HepG2 (cell line): Measurements from ENCODE around the gene CIBAR2. TPM values are rescaled to one million over a fixed set of nuclear protein-coding genes. Genes with fewer than 3 reads are reported as not detected.

Experiments used
- BCLAF1 ChIP-seq: fragments of 450-650 bp; IDR thresholded peaks from 2 replicates; pipeline ENCODE4 v1.6.1; 2017; ENCODE audit warnings: mild to moderate bottlenecking
- ESRRA ChIP-seq: sonication (generic); formaldehyde crosslinking; IDR thresholded peaks from 2 replicates; pipeline ENCODE4 v1.5.1; 2020; ENCODE audit warnings: mild to moderate bottlenecking, low read depth, missing genetic modification reagents
- GABPB1 ChIP-seq: IDR thresholded peaks from 2 replicates; pipeline ENCODE4 v1.6.1; 2016; ENCODE audit warnings: mild to moderate bottlenecking, missing genetic modification reagents, moderate library complexity, missing compliant biosample characterization
- HOXA9 ChIP-seq: sonication (generic); formaldehyde crosslinking; IDR thresholded peaks from 2 replicates; pipeline ENCODE4 v1.8.1; 2022; ENCODE audit warnings: missing genetic modification reagents, mild to moderate bottlenecking, moderate library complexity, borderline replicate concordance
- MEIS2 ChIP-seq: sonication (generic); formaldehyde crosslinking; IDR thresholded peaks from 2 replicates; pipeline ENCODE4 v1.9.0; 2021; ENCODE audit warnings: mild to moderate bottlenecking, missing genetic modification reagents
- MLX ChIP-seq: IDR thresholded peaks from 2 replicates; pipeline ENCODE4 v1.6.1; 2016
- MTF1 ChIP-seq: sonication (generic); formaldehyde crosslinking; IDR thresholded peaks from 2 replicates; pipeline ENCODE4 v1.5.0; 2020; ENCODE audit warnings: missing genetic modification reagents
- NFE2L2 ChIP-seq: fragments of 150-350 bp; IDR thresholded peaks from 2 replicates; pipeline ENCODE4 v1.6.1; 2014; ENCODE audit warnings: low read length
- NR2C2 ChIP-seq: sonication (generic); formaldehyde crosslinking; IDR thresholded peaks from 2 replicates; pipeline ENCODE4 v1.4.0; 2020; ENCODE audit warnings: missing genetic modification reagents, mild to moderate bottlenecking, moderate library complexity, borderline replicate concordance
- PHF21A ChIP-seq: sonication (generic); formaldehyde crosslinking; IDR thresholded peaks from 2 replicates; pipeline ENCODE4 v1.5.0; 2020; ENCODE audit warnings: mild to moderate bottlenecking, missing genetic modification reagents
- RFXANK ChIP-seq: IDR thresholded peaks from 2 replicates; pipeline ENCODE4 v1.6.1; 2016
- RFXAP ChIP-seq: sonication (generic); formaldehyde crosslinking; IDR thresholded peaks from 2 replicates; pipeline ENCODE4 v1.4.0; 2020; ENCODE audit warnings: missing genetic modification reagents, borderline replicate concordance
- ZFP91 ChIP-seq: sonication (generic); formaldehyde crosslinking; IDR thresholded peaks from 2 replicates; pipeline ENCODE4 v1.9.0; 2022; ENCODE audit warnings: missing genetic modification reagents, mild to moderate bottlenecking, borderline replicate concordance
- ZNF136 ChIP-seq: sonication (generic); formaldehyde crosslinking; IDR thresholded peaks from 2 replicates; pipeline ENCODE4 v1.8.1; 2022; ENCODE audit warnings: low read depth, mild to moderate bottlenecking, moderate library complexity, missing genetic modification reagents
- ZNF143 ChIP-seq: sonication (generic); formaldehyde crosslinking; IDR thresholded peaks from 2 replicates; pipeline ENCODE4 v1.4.0; 2020; ENCODE audit warnings: missing genetic modification reagents
- ZNF235 ChIP-seq: sonication (generic); formaldehyde crosslinking; IDR thresholded peaks from 2 replicates; pipeline ENCODE4 v1.8.1; 2023; ENCODE audit warnings: mild to moderate bottlenecking, missing genetic modification reagents, borderline replicate concordance
- ZNF362 ChIP-seq: sonication (generic); formaldehyde crosslinking; IDR thresholded peaks from 2 replicates; pipeline ENCODE4 v1.4.0; 2020; ENCODE audit warnings: missing genetic modification reagents, mild to moderate bottlenecking, borderline replicate concordance
- ZNF616 ChIP-seq: sonication (generic); formaldehyde crosslinking; IDR thresholded peaks from 2 replicates; pipeline ENCODE4 v1.5.0; 2020; ENCODE audit warnings: low read depth, mild to moderate bottlenecking, missing genetic modification reagents
- ZNF737 ChIP-seq: sonication (generic); formaldehyde crosslinking; IDR thresholded peaks from 2 replicates; pipeline ENCODE4 v1.5.0; 2020; ENCODE audit warnings: missing genetic modification reagents, mild to moderate bottlenecking, borderline replicate concordance
- polyA plus RNA-seq, 8 experiments: library from polyadenylated mRNA; depleted of rRNA in 3 of 8; stranded (reverse) in 7 of 8; unstranded in 1 of 8; fragments of >200 nt; fragmentation: Illumina TruSeq in 4 of 8; extraction: Trizol in 4 of 8; gene quantifications; 2 replicates each; pipeline versions ENCODE4 v1.2.1 to v1.2.3, GENCODE V29; 2011 to 2016; ENCODE audit warnings: low read depth in 4 of 8, missing spikeins in 1 of 8, mixed read lengths in 1 of 8; ENCODE audit not compliant: insufficient read depth in 1 of 8
- total RNA-seq, 5 experiments: library from RNA; depleted of rRNA; stranded (reverse); fragments of >200 nt; fragmentation: Illumina TruSeq; extraction: Trizol; gene quantifications; 2 replicates each; pipeline ENCODE4 v1.2.3, GENCODE V29; 2016; ENCODE audit warnings: low read depth in 1 of 5

Gene CIBAR2
- total and polyA plus RNA-seq, 2 of the 13 experiments (the other 11 are each of a cell fraction or from before 2014, with no cell fraction given): not detected

- no peak for TF ChIP-seq BCLAF1
- peak; percentile 80 for TF ChIP-seq NR2C2
- no peak; the same call in 1 of the 2 replicates for TF ChIP-seq MEIS2 (CRISPR knock-in tag)
- TF ChIP-seq ESRRA: peak; percentile 89
- no peak for TF ChIP-seq ZNF143 (CRISPR knock-in tag)
- no peak for TF ChIP-seq RFXAP (CRISPR knock-in tag)
- TF ChIP-seq ZNF616 (CRISPR knock-in tag): no peak
- peak; percentile 74 for TF ChIP-seq PHF21A (CRISPR knock-in tag)
- TF ChIP-seq NFE2L2: no peak
- TF ChIP-seq HOXA9 (CRISPR knock-in tag): no peak
- no peak for TF ChIP-seq MLX (CRISPR knock-in tag)
- no peak for TF ChIP-seq MTF1 (CRISPR knock-in tag)
- no peak for TF ChIP-seq RFXANK
- peak; percentile 87; the same call in 1 of the 2 replicates for TF ChIP-seq ZNF136
- peak; percentile 75 for TF ChIP-seq ZFP91 (CRISPR knock-in tag)
- TF ChIP-seq GABPB1 (CRISPR knock-in tag): peak; percentile 8; the same call in 1 of the 2 replicates
- TF ChIP-seq ZNF737 (CRISPR knock-in tag): no peak
- peak; percentile 84 for TF ChIP-seq ZNF362 (CRISPR knock-in tag)
- TF ChIP-seq ZNF235 (CRISPR knock-in tag): no peak
These were observed 2.8 kb upstream of the CIBAR2 start (continued) for GRCh38 chr16:85114909-85115567.
